ENCODE results near the gene LRP6.
"Not testable (repeated sequence)": the region's sequence is repeated elsewhere in the genome, so short reads cannot be mapped to it uniquely, and the experiment has no call there.

The LRP6 gene

GRCh38 chr12:12138203-12139154 is 128.4 kb downstream of the LRP6 start:
- Histone ChIP-seq H3K27ac (no peak overlapping the region), H3K4me3 (no peak overlapping the region)

GRCh38 chr12:12133785-12134184 is 133.1 kb downstream of the LRP6 start:
- no peak overlapping the region for H3K27ac ChIP-seq
- H3K4me3 ChIP-seq, result no peak overlapping the region

- Histone ChIP-seq H3K4me3 (no peak overlapping the region), H3K27ac (no peak overlapping the region)
Observed at GRCh38 chr12:12133259-12133658, 133.6 kb downstream of the LRP6 start.

- no peak overlapping the region for H3K27ac ChIP-seq
- H3K4me3 ChIP-seq, result no peak overlapping the region
Observed at GRCh38 chr12:12128670-12129069, 138.2 kb downstream of the LRP6 start.

GRCh38 chr12:12127304-12127703 is 139.5 kb downstream of the LRP6 start:
- H3K27ac ChIP-seq, result no peak overlapping the region
- no peak overlapping the region for H3K4me3 ChIP-seq

GRCh38 chr12:12126551-12126950 is 140.3 kb downstream of the LRP6 start:
- Histone ChIP-seq H3K27ac (no peak overlapping the region), H3K4me3 (no peak overlapping the region)

DNA sequence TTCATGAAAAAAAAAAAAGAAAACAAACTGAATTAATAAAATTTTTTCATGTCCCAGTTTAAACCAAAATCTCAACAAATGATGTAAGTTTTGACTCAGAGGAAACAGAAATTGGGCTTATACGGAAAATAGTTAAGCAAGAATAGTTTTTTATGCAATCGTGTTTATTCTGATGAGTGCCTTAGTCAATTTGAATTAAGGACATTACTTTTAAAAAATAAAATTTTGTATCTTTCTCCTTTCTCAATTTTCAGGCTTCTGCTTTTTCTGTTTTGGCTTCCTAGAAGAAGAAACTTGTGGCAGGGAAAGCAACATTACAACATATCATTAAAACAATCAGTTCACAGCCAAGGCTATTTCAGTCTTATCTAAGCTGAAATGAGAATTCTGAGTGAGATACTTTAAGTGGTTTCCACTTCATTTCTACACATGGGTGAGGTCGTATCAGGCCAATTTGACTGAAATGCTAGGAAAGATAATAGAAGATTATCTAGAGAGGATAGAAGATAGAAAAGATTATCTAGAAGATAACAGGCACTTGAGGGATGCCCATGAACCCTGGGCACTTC is 143.7 kb downstream of the LRP6 start:
- Histone ChIP-seq H3K4me3 (no peak overlapping the region), H3K27ac (peak overlapping the region in 1 of 21 experiments; percentile 13)

GRCh38 chr12:12121061-12121460 is 145.8 kb downstream of the LRP6 start:
- no peak overlapping the region for H3K4me3 ChIP-seq
- H3K27ac ChIP-seq, result no peak overlapping the region

GRCh38 chr12:12116677-12117076 is 150.2 kb downstream of the LRP6 start:
- no peak overlapping the region for H3K4me3 ChIP-seq
- H3K27ac ChIP-seq, result no peak overlapping the region

DNA sequence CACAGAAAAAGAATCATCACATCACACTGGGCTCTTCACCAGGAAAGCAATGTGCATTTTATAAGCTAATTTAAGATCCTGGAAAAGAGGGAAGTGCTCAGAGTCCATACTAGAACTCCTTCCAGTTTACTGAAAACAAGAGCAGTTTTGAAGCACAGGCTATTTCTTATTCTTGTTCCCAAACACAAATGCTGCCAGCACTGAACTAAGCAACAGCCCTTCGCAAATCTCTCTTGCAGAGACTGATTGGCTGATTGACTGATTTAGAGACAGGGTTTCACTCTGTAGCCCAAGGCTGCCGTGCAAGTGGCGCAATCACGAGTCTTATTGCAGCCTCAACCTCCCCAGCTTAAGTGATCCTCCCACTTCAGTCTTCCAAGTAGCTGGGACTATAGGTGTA is 151.3 kb downstream of the LRP6 start:
- Histone ChIP-seq H3K4me3 (no peak overlapping the region), H3K27ac (no peak overlapping the region)

DNA sequence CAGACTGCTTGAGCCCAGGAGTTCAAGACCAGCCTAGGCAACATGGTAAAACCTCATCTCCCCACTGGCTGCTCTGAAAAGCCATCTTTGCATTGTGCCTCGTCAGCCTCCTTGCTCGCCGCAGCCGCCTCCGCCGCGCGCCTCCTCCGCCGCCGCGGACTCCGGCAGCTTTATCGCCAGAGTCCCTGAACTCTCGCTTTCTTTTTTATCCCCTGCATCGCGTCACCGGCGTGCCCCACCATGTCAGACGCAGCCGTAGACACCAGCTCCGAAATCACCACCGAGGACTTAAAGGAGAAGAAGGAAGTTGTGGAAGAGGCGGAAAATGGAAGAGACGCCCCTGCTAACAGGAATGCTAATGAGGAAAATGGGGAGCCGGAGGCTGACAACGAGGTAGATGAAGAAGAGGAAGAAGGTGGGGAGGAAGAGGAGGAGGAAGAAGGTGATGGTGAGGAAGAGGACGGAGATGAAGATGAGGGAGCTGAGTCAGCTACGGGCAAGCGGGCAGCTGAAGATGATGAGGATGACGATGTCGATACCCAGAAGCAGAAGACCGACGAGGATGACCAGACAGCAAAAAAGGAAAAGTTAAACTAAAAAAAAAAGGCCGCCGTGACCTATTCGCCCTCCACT is 155.8 kb downstream of the LRP6 start:
- peak overlapping the region in 1 of 7 experiments; percentile 15 for H3K4me3 ChIP-seq
- not testable (repeated sequence) for H3K27ac ChIP-seq

- Histone ChIP-seq H3K4me3 (no peak overlapping the region), H3K27ac (no peak overlapping the region)
Observed at GRCh38 chr12:12108441-12109058, 158.3 kb downstream of the LRP6 start.

DNA sequence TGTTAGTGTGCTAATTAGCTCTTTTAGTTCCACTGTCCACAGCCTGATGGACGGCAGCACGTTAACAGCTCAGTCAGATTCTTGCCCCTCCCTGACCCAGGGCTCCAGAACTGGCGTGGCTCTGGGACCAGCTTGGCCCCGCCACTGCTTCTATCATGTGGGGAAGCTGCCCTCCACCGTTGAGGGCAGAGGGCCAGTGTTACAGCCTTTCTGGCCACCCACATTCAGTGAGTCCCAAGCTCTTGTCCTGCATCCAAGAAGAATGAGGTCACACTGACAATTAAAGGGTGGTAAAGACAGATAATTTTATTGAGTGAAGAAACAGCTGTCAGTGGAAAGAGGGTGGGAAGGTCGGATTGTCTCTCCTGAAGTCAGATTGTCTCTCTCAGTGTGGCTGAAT is 159.2 kb downstream of the LRP6 start:
- H3K27ac ChIP-seq, result no peak overlapping the region
- H3K4me3 ChIP-seq, result no peak overlapping the region

DNA sequence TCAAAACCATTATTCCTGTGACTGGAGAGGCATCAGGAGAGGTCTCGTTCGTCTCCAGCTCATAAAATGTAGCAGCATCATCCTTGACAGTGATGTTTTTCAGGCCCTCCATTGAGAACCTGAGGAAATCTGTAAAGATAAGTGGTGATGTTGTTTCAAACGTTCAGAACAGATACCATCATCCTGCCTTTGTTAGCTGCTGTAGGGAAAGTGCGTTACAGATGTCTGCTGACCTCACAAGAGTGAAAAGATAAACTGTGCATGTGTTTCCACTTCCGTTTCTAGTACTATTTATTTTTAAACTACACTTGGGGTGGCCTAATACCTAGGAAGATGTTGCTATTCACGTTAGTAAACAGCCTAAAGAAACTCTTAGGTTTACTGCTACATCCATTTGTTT is 167.7 kb downstream of the LRP6 start:
- H3K27ac ChIP-seq, result no peak overlapping the region

DNA sequence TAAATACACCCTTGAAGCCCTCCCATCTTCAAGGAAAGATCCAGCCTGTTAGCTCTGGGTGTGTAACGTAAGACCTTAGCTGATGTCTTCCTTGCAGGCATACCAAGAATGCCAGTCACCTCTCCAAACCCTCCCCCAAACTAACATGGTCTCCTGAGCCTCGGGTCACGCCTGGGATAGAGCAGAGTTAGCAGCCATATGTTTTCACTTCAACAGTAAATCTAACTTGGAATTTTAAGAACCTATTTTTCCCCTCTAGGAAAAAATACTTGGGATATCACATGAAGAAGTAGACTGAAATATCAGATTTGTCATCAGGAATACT is 168.2 kb downstream of the LRP6 start:
- Histone ChIP-seq H3K27ac (no peak overlapping the region), H3K4me3 (no peak overlapping the region)

More for the DNA sequence above, 167.7 kb downstream of the LRP6 start:
- no peak overlapping the region for H3K4me3 ChIP-seq

GRCh38 chr12:12097891-12098690 is 168.8 kb downstream of the LRP6 start:
- Histone ChIP-seq H3K27ac (no peak overlapping the region), H3K4me3 (no peak overlapping the region)

DNA sequence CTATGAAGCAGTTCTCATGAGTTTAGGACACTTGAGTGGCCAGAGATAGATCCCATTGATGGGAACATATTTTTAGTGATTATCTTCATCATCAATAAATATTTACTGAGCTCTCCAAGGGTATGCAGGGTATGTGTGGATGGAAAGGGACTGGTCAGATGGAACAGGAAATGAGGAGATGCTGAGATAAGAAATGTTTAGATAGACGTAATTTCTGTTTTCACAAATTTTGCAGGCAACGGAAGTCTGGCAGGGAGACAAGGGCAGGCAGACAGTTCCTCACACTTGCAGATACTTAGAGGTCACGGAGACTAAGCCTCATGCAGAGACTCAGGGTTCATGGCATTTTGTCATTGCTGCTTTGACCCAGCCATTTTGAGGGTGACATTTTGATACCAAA is 171.8 kb downstream of the LRP6 start:
- H3K27ac ChIP-seq, result no peak overlapping the region
- H3K4me3 ChIP-seq, result no peak overlapping the region

- Histone ChIP-seq H3K27ac (no peak overlapping the region), H3K4me3 (no peak overlapping the region)
Observed at GRCh38 chr12:12094481-12094880, 172.4 kb downstream of the LRP6 start.

DNA sequence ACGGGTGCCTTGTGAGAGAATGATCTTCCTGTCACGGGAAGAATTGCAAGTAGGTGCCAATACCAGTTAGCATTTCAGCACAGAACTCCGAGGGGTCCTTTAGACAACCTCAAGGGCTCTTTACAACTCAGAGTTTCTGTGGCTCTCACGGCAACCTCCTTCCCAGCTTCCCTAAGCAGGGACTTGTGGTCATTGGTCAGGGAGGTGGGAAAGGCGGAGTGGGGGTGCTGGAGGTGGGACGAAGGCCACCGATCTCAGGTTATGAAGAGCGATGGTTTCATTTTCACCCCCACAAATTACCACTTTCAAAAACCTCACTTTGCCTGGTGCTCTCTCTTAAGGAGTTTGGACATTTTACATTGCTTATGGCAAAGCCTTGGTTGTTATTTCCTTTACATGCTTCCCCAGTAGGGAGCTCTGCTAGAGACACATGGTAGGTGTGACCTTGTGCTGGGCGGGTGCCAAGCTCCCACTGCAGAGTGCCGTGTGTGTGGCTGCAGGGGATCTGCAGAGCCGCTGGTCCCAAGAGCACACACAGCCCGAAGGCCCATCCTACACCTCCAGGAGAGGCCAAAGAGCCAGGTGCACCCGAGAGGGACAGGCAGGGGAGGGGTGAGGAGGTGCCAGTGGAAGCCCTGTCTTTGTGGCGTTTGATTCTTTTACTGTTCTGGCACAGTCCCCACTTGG is 174.7 kb downstream of the LRP6 start:
- Histone ChIP-seq H3K4me3 (no peak overlapping the region), H3K27ac (no peak overlapping the region)
